Neuronal stem cell (in vitro differentiated cells): ENCODE measurements around the gene MMP13.

Experiments used
- DNase-seq: peaks from one replicate; pipeline ENCODE4 v3.0.0-alpha.2; 2013; ENCODE audit warnings: low spot score
- H2AFZ ChIP-seq: one replicate; pipeline ENCODE4 v1.6.1; 2013; ENCODE audit warnings: mild to moderate bottlenecking, low read length, inconsistent platforms
- H2AK5ac ChIP-seq: 2 replicates; pipeline ENCODE4 v1.6.1; 2013; ENCODE audit warnings: low read depth, mild to moderate bottlenecking, inconsistent platforms, low read length, moderate library complexity, mixed read lengths
- H2BK120ac ChIP-seq: 2 replicates; pipeline ENCODE4 v1.6.1; 2013; ENCODE audit warnings: low read depth, mild to moderate bottlenecking, inconsistent platforms, low read length, moderate library complexity, mixed read lengths
- H2BK12ac ChIP-seq: one replicate; pipeline ENCODE4 v1.6.1; 2013; ENCODE audit warnings: low read length, inconsistent platforms
- H2BK15ac ChIP-seq: 2 replicates; pipeline ENCODE4 v1.6.1; 2013; ENCODE audit warnings: mild to moderate bottlenecking, low read length, inconsistent platforms, mixed read lengths
- H2BK5ac ChIP-seq: one replicate; pipeline ENCODE4 v1.6.1; 2013; ENCODE audit warnings: inconsistent platforms, mild to moderate bottlenecking, low read length, moderate library complexity
- H3K14ac ChIP-seq: one replicate; pipeline ENCODE4 v1.6.1; 2013; ENCODE audit warnings: low read length, inconsistent platforms
- H3K18ac ChIP-seq: 2 replicates; pipeline ENCODE4 v1.6.1; 2013; ENCODE audit warnings: low read length, inconsistent platforms
- H3K23ac ChIP-seq: 2 replicates; pipeline ENCODE4 v1.6.1; 2013; ENCODE audit warnings: low read depth, mild to moderate bottlenecking, mixed read lengths, low read length, inconsistent platforms; ENCODE audit not compliant: poor library complexity
- H3K27ac ChIP-seq: replicated peaks from 3 replicates; pipeline ENCODE4 v1.5.1; 2013; ENCODE audit warnings: low read length, inconsistent platforms
- H3K27me3 ChIP-seq, 3 experiments: 2 replicates each; pipeline ENCODE4 v1.6.1; 2013; ENCODE audit warnings: low read length in 3 of 3, mild to moderate bottlenecking in 2 of 3, inconsistent platforms in 1 of 3, low read depth in 1 of 3, mixed read lengths in 1 of 3, moderate library complexity in 1 of 3; ENCODE audit not compliant: control insufficient read depth in 3 of 3, insufficient read depth in 3 of 3
- H3K36me3 ChIP-seq, 2 donors: replicated peaks in 1 of 2; 2 replicates each; pipeline ENCODE4 v1.6.1; 2013; ENCODE audit warnings: low read length in 2 of 2; ENCODE audit not compliant: control insufficient read depth in 2 of 2, insufficient read depth in 2 of 2
- H3K4ac ChIP-seq: 2 replicates; pipeline ENCODE4 v1.6.1; 2013; ENCODE audit warnings: inconsistent platforms, mild to moderate bottlenecking, low read length, moderate library complexity
- H3K4me1 ChIP-seq, 2 donors: 1 replicate in 1 of 2; 2 replicates in 1 of 2; pipeline ENCODE4 v1.6.1; 2013; ENCODE audit warnings: low read length in 2 of 2, low read depth in 1 of 2; ENCODE audit not compliant: control insufficient read depth in 2 of 2, insufficient read depth in 1 of 2
- H3K4me2 ChIP-seq: one replicate; pipeline ENCODE4 v1.6.1; 2013; ENCODE audit warnings: mild to moderate bottlenecking, low read length, inconsistent platforms; ENCODE audit not compliant: insufficient read depth, poor library complexity, severe bottlenecking
- H3K4me3 ChIP-seq, 2 donors: 2 replicates each; pipeline ENCODE4 v1.5.1; 2013; ENCODE audit warnings: low read length in 2 of 2, mild to moderate bottlenecking in 2 of 2, inconsistent platforms in 1 of 2, moderate library complexity in 1 of 2
- H3K79me1 ChIP-seq: one replicate; pipeline ENCODE4 v1.6.1; 2013; ENCODE audit warnings: low read depth, mild to moderate bottlenecking, inconsistent platforms, low read length, moderate library complexity
- H3K9ac ChIP-seq: one replicate; pipeline ENCODE4 v1.6.1; 2013; ENCODE audit warnings: mild to moderate bottlenecking, low read depth, low read length, inconsistent platforms; ENCODE audit not compliant: poor library complexity
- H3K9me3 ChIP-seq, 2 donors: replicated peaks in 1 of 2; 2 replicates each; pipeline versions ENCODE3 to v1.6.1; 2013; ENCODE audit warnings: low read length in 2 of 2, mild to moderate bottlenecking in 2 of 2, inconsistent platforms in 1 of 2, low read depth in 1 of 2, mixed read lengths in 1 of 2, moderate library complexity in 1 of 2; ENCODE audit not compliant: control insufficient read depth in 2 of 2, insufficient read depth in 1 of 2
- H4K8ac ChIP-seq: one replicate; pipeline ENCODE4 v1.6.1; 2013; ENCODE audit warnings: low read depth, mild to moderate bottlenecking, inconsistent platforms, low read length, moderate library complexity
- H4K91ac ChIP-seq: one replicate; pipeline ENCODE4 v1.6.1; 2013; ENCODE audit warnings: low read length, low read depth, mild to moderate bottlenecking, inconsistent platforms; ENCODE audit not compliant: poor library complexity
- WGBS, 2 donors: extraction: QIAGEN DNeasy Blood & Tissue Kit; methylation state at CpG; one replicate each; pipeline ENCODE4 v1.1.7; 2013; ENCODE audit warnings: missing lambda C conversion rate in 2 of 2, mixed read lengths in 1 of 2; ENCODE audit not compliant: insufficient read length in 2 of 2, insufficient replicate concordance in 1 of 2; ENCODE audit errors: extremely low coverage in 2 of 2; 5-methylcytosine and 5-hydroxymethylcytosine counted together

Gene MMP13

DNA sequence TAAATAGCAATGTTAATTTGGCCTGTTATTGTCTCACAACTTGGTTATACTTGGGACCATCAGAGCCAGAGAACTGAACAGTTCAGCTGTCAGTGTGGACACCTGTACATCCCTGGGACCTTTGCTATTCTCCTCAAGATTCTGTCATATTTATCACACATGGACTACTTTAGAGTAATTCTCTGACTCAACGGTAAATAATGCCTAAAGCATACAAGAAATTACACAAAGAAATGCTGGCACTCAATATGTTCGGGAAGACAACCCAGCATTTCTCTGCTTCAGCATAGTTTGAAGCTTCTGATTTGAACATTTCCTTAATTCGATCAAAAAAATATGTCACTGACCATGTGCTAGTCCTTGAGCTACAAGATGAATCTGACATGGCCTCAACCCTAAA, 34.6 kb upstream of the MMP13 start:
- no CpG with 5 or more reads among the region's 3 CpGs for WGBS, 2 donors
- H3K27me3 ChIP-seq, result no peaks in the 10 kb centered on the region
- H2AK5ac ChIP-seq, result no peak overlapping the region
- no peaks in the 10 kb centered on the region for H3K36me3 ChIP-seq
- H3K23ac ChIP-seq, result no peak overlapping the region
- H2AFZ ChIP-seq, result no peak overlapping the region
- H2BK120ac ChIP-seq, result no peak overlapping the region
- H3K4me3 ChIP-seq, result no peak overlapping the region
- no peaks in the 10 kb centered on the region for H3K9me3 ChIP-seq
- no peaks in the 10 kb centered on the region for H3K4me1 ChIP-seq
- H4K91ac ChIP-seq, result no peak overlapping the region
- H3K18ac ChIP-seq, result no peak overlapping the region
- no peak overlapping the region for H3K14ac ChIP-seq
- H3K9ac ChIP-seq, result no peak overlapping the region
- H3K27ac ChIP-seq, result no peak overlapping the region
- H3K79me1 ChIP-seq, result no peaks in the 10 kb centered on the region
- no peak overlapping the region for H3K4ac ChIP-seq
- no peak overlapping the region for H3K4me2 ChIP-seq
- no peak overlapping the region for H2BK15ac ChIP-seq
- H2BK5ac ChIP-seq, result no peak overlapping the region
- no peak overlapping the region for H2BK12ac ChIP-seq
- no peak overlapping the region for H4K8ac ChIP-seq
- DNase-seq, result no peak

DNA sequence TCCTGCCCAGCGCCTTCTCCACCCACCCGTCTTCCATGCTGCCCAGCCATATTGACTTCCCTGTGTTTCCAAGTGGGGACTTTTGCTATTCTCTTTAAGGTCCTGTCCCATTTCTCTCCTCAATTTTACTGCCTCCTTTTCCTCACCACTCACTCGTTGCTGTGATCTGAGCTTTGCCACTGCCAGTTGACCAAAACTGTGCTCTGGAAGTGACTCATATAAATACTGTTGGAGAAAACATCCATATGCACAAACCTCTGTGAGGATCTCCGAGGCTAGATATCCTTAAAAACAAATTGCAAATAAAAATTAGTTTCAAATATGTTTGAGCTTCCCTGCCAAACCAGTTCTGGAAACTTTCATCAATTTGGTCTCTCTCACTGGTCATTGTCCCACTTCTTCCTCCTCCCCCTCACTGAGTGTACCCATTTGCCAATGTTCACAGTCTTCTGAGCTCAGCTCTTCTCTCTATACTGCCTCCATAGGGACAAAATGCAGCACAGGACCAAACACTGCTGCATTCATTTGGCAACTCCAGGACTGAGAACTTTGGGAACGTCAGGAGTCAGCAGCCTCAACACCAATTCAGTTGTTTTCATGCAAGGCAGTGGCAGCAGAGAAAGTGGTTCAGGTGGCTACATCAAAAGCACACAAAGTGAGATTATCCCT, 34.0 kb upstream of the MMP13 start:
- no peaks in the 10 kb centered on the region for H3K79me1 ChIP-seq
- no peak for DNase-seq
- no peak overlapping the region for H3K4ac ChIP-seq
- no peak overlapping the region for H2BK12ac ChIP-seq
- no peak overlapping the region for H2AFZ ChIP-seq
- no CpG with 5 or more reads among the region's 5 CpGs for WGBS, 2 donors
- no peak overlapping the region for H3K4me2 ChIP-seq
- no peak overlapping the region for H2AK5ac ChIP-seq
- H3K36me3 ChIP-seq, result no peaks in the 10 kb centered on the region
- no peak overlapping the region for H2BK15ac ChIP-seq
- H3K18ac ChIP-seq, result no peak overlapping the region
- no peak overlapping the region for H4K8ac ChIP-seq
- H3K4me1 ChIP-seq, result no peaks in the 10 kb centered on the region
- H2BK5ac ChIP-seq, result no peak overlapping the region
- H2BK120ac ChIP-seq, result no peak overlapping the region
- H3K4me3 ChIP-seq, result no peak overlapping the region
- H3K14ac ChIP-seq, result no peak overlapping the region
- no peak overlapping the region for H3K23ac ChIP-seq
- no peak overlapping the region for H3K9ac ChIP-seq
- H4K91ac ChIP-seq, result no peak overlapping the region
- H3K9me3 ChIP-seq, result no peaks in the 10 kb centered on the region
- no peak overlapping the region for H3K27ac ChIP-seq
- H3K27me3 ChIP-seq, result no peaks in the 10 kb centered on the region

DNA sequence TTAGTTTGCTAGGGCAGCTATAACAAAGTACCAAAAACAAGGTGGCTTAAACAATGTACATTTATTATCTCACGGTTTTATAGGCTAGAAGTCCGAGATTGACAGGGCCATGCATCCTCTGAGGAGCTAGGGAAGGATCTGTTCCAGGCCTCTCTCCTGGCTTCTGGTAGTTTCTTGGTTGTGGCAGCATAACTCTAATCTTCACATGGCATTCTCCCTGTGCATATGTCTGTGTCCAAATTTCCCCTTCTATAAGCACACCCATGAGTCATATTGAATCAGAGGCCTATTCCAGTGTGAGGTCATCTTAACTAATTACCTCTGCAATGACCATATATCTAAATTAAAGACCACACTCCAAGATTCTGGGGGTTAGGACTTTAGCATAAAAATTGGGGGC, 31.3 kb upstream of the MMP13 start:
- Histone ChIP-seq H3K9me3 (no peaks in the 10 kb centered on the region), H3K14ac (no peak overlapping the region), H2BK12ac (no peak overlapping the region), H3K27ac (no peak overlapping the region), H2BK120ac (no peak overlapping the region), H3K23ac (no peak overlapping the region), H4K91ac (no peak overlapping the region), H3K4ac (no peak overlapping the region), H3K27me3 (no peaks in the 10 kb centered on the region), H3K79me1 (no peaks in the 10 kb centered on the region), H4K8ac (no peak overlapping the region), H3K18ac (no peak overlapping the region), H2BK15ac (no peak overlapping the region), H3K9ac (no peak overlapping the region), H3K4me3 (no peak overlapping the region), H3K4me2 (no peak overlapping the region), H3K4me1 (no peaks in the 10 kb centered on the region), H3K36me3 (no peaks in the 10 kb centered on the region), H2BK5ac (no peak overlapping the region), H2AK5ac (no peak overlapping the region), H2AFZ (no peak overlapping the region)
- DNase-seq, result no peak
- no CpG with 5 or more reads among the region's 2 CpGs for WGBS, 2 donors

DNA sequence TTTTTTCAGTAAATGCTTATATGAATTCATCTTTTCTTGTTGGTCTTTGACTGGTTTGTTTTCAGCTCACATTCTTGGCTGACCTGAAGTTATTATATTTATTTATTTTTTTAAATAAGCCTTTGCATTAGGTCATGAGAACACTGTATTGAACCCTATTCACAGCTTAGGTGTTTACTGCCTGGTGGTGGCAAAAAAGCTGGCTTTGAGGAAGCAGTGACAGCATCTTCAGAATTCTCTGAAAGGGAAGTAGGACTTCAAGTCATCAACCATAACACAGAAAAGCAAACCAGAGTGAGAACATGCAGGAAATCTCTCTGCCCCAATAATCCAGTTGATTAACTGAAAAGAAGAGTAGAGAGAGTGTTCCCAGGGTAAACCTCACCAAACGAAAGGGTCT, 30.3 kb upstream of the MMP13 start:
- DNase-seq, result no peak

More for the DNA sequence above, 30.3 kb upstream of the MMP13 start:
- Histone ChIP-seq H3K18ac (no peak overlapping the region), H3K4me2 (no peak overlapping the region), H3K9ac (no peak overlapping the region), H3K79me1 (no peaks in the 10 kb centered on the region), H4K8ac (no peak overlapping the region), H2AFZ (no peak overlapping the region), H4K91ac (no peak overlapping the region), H3K23ac (no peak overlapping the region), H2BK15ac (no peak overlapping the region), H2BK120ac (no peak overlapping the region), H3K14ac (no peak overlapping the region), H2BK5ac (no peak overlapping the region), H3K27me3 (no peaks in the 10 kb centered on the region), H3K4ac (no peak overlapping the region), H3K36me3 (no peaks in the 10 kb centered on the region), H3K4me3 (no peak overlapping the region), H3K9me3 (no peaks in the 10 kb centered on the region), H2BK12ac (no peak overlapping the region), H2AK5ac (no peak overlapping the region), H3K4me1 (no peaks in the 10 kb centered on the region), H3K27ac (no peak overlapping the region)
- WGBS, 2 donors, result no CpG with 5 or more reads among the region's 1 CpG
